Mesendoderm (in vitro differentiated cells): Measurements from ENCODE around the gene FAM53B.
A peak's percentile ranks its signal among the peaks of the same experiment; 100 is the strongest.

ENCODE experiments used
- DNase-seq: peaks from one replicate; pipeline ENCODE4 v3.0.0; 2013
- H2AK5ac ChIP-seq: 2 replicates; pipeline ENCODE4 v1.6.1; 2013; ENCODE audit warnings: low read length, inconsistent platforms
- H2BK120ac ChIP-seq: 2 replicates; pipeline ENCODE4 v1.6.1; 2013; ENCODE audit warnings: low read depth, mild to moderate bottlenecking, low read length, moderate library complexity, mixed read lengths
- H2BK15ac ChIP-seq: replicated peaks from 2 replicates; pipeline ENCODE4 v1.6.1; 2013; ENCODE audit warnings: low read depth, mild to moderate bottlenecking, moderate library complexity
- H2BK5ac ChIP-seq: 2 replicates; pipeline ENCODE4 v1.6.1; 2013; ENCODE audit warnings: low read length, inconsistent platforms
- H3K18ac ChIP-seq: 2 replicates; pipeline ENCODE4 v1.6.1; 2013; ENCODE audit warnings: mild to moderate bottlenecking, low read length, mixed read lengths
- H3K23ac ChIP-seq: one replicate; pipeline ENCODE4 v1.6.1; 2013; ENCODE audit warnings: low read length
- H3K27ac ChIP-seq: 2 replicates; pipeline ENCODE4 v1.5.1; 2013; ENCODE audit warnings: low read depth, mild to moderate bottlenecking, inconsistent platforms, low read length, moderate library complexity
- H3K27me3 ChIP-seq: 2 replicates; pipeline ENCODE4 v1.6.1; 2013; ENCODE audit warnings: low read length, control low read depth, mild to moderate bottlenecking, inconsistent platforms; ENCODE audit not compliant: insufficient read depth, poor library complexity
- H3K36me3 ChIP-seq: 2 replicates; pipeline ENCODE4 v1.6.1; 2013; ENCODE audit warnings: low read length, inconsistent platforms; ENCODE audit not compliant: control insufficient read depth, insufficient read depth
- H3K4ac ChIP-seq: one replicate; pipeline ENCODE4 v1.6.1; 2013; ENCODE audit warnings: low read depth, mild to moderate bottlenecking, low read length, moderate library complexity
- H3K4me1 ChIP-seq: 2 replicates; pipeline ENCODE4 v1.6.1; 2013; ENCODE audit warnings: low read depth, low read length, inconsistent platforms; ENCODE audit not compliant: control insufficient read depth
- H3K4me2 ChIP-seq: 2 replicates; pipeline ENCODE4 v1.6.1; 2013; ENCODE audit warnings: low read length
- H3K4me3 ChIP-seq: 2 replicates; pipeline ENCODE4 v1.5.1; 2013; ENCODE audit warnings: mild to moderate bottlenecking, low read length
- H3K56ac ChIP-seq: one replicate; pipeline ENCODE4 v1.6.1; 2013; ENCODE audit warnings: low read length
- H3K79me1 ChIP-seq: 2 replicates; pipeline ENCODE4 v1.6.1; 2013; ENCODE audit warnings: low read length, inconsistent platforms
- H3K79me2 ChIP-seq: 2 replicates; pipeline ENCODE4 v1.6.1; 2013; ENCODE audit warnings: mild to moderate bottlenecking, low read length; ENCODE audit not compliant: control insufficient read depth, insufficient read depth
- H3K9ac ChIP-seq: 2 replicates; pipeline ENCODE4 v1.6.1; 2013; ENCODE audit warnings: low read length, inconsistent platforms
- H4K5ac ChIP-seq: one replicate; pipeline ENCODE4 v1.6.1; 2013; ENCODE audit warnings: low read length
- H4K8ac ChIP-seq: one replicate; pipeline ENCODE4 v1.6.1; 2013; ENCODE audit warnings: low read depth, mild to moderate bottlenecking, control low read depth, low read length, moderate library complexity
- WGBS: extraction: QIAGEN DNeasy Blood & Tissue Kit; methylation state at CpG from one replicate; pipeline ENCODE4 v1.1.7; 2013; ENCODE audit warnings: low lambda C conversion rate, missing lambda C conversion rate; ENCODE audit not compliant: insufficient coverage; ENCODE audit errors: extremely low coverage; 5-methylcytosine and 5-hydroxymethylcytosine counted together

The FAM53B gene

GRCh38 chr10:124608093-124608721 lies 136.0 kb downstream of the FAM53B start:
- Histone ChIP-seq H3K18ac (no peak overlapping the region), H2BK120ac (no peak overlapping the region), H3K79me1 (no peaks in the 10 kb centered on the region), H3K4me2 (no peak overlapping the region), H4K8ac (no peak overlapping the region), H2BK5ac (no peak overlapping the region), H3K36me3 (no peaks in the 10 kb centered on the region), H3K9ac (no peak overlapping the region), H3K79me2 (no peaks in the 10 kb centered on the region), H3K56ac (no peak overlapping the region), H3K4ac (no peak overlapping the region), H3K4me3 (no peak overlapping the region), H2AK5ac (no peak overlapping the region), H3K4me1 (no peaks in the 10 kb centered on the region), H3K27me3 (no peaks in the 10 kb centered on the region), H3K27ac (no peak overlapping the region), H2BK15ac (no peak overlapping the region), H3K23ac (no peak overlapping the region), H4K5ac (no peak overlapping the region)
- WGBS, result no CpG with 5 or more reads among the region's 14 CpGs
- no peak for DNase-seq

GRCh38 chr10:124607693-124608092 lies 136.5 kb downstream of the FAM53B start:
- no peaks in the 10 kb centered on the region for H3K27me3 ChIP-seq
- H3K4ac ChIP-seq, result no peak overlapping the region
- no peaks in the 10 kb centered on the region for H3K4me1 ChIP-seq
- H3K56ac ChIP-seq, result no peak overlapping the region
- no peak for DNase-seq
- H4K5ac ChIP-seq, result no peak overlapping the region
- H3K18ac ChIP-seq, result no peak overlapping the region
- no peak overlapping the region for H2BK15ac ChIP-seq
- H3K4me3 ChIP-seq, result no peak overlapping the region
- H3K79me2 ChIP-seq, result no peaks in the 10 kb centered on the region
- no peak overlapping the region for H2AK5ac ChIP-seq
- H2BK120ac ChIP-seq, result no peak overlapping the region
- no peak overlapping the region for H3K9ac ChIP-seq
- no peak overlapping the region for H3K27ac ChIP-seq
- H3K79me1 ChIP-seq, result no peaks in the 10 kb centered on the region
- H2BK5ac ChIP-seq, result no peak overlapping the region
- H3K4me2 ChIP-seq, result no peak overlapping the region
- H3K36me3 ChIP-seq, result no peaks in the 10 kb centered on the region
- WGBS, result no CpG with 5 or more reads among the region's 18 CpGs
- H3K23ac ChIP-seq, result no peak overlapping the region
- H4K8ac ChIP-seq, result no peak overlapping the region

GRCh38 chr10:124606822-124607221 lies 137.4 kb downstream of the FAM53B start:
- Histone ChIP-seq H3K27ac (no peak overlapping the region), H4K8ac (no peak overlapping the region), H3K23ac (no peak overlapping the region), H3K9ac (no peak overlapping the region), H4K5ac (no peak overlapping the region), H3K79me1 (no peaks in the 10 kb centered on the region), H3K4ac (no peak overlapping the region), H2BK5ac (no peak overlapping the region), H2BK120ac (no peak overlapping the region), H3K79me2 (no peaks in the 10 kb centered on the region), H3K4me2 (no peak overlapping the region), H3K27me3 (no peaks in the 10 kb centered on the region), H3K4me1 (no peaks in the 10 kb centered on the region), H3K18ac (no peak overlapping the region), H2AK5ac (no peak overlapping the region), H2BK15ac (no peak overlapping the region), H3K56ac (peak overlapping the region; percentile 42), H3K36me3 (no peaks in the 10 kb centered on the region), H3K4me3 (no peak overlapping the region)
- WGBS, result no CpG with 5 or more reads among the region's 10 CpGs
- no peak for DNase-seq

GRCh38 chr10:124605856-124606812 lies 138.0 kb downstream of the FAM53B start:
- H3K4ac ChIP-seq, result no peak overlapping the region
- H3K27me3 ChIP-seq, result no peaks in the 10 kb centered on the region
- H3K36me3 ChIP-seq, result no peaks in the 10 kb centered on the region
- no peaks in the 10 kb centered on the region for H3K79me1 ChIP-seq
- no peak overlapping the region for H3K4me2 ChIP-seq
- no peak overlapping the region for H2BK120ac ChIP-seq
- no peak overlapping the region for H2BK15ac ChIP-seq
- no peaks in the 10 kb centered on the region for H3K79me2 ChIP-seq
- no peaks in the 10 kb centered on the region for H3K4me1 ChIP-seq
- no peak overlapping the region for H3K9ac ChIP-seq
- no peak overlapping the region for H4K5ac ChIP-seq
- H2BK5ac ChIP-seq, result no peak overlapping the region
- no peak overlapping the region for H2AK5ac ChIP-seq
- no peak overlapping the region for H4K8ac ChIP-seq
- no peak overlapping the region for H3K56ac ChIP-seq
- H3K4me3 ChIP-seq, result no peak overlapping the region
- no peak for DNase-seq
- no peak overlapping the region for H3K18ac ChIP-seq
- H3K23ac ChIP-seq, result no peak overlapping the region
- H3K27ac ChIP-seq, result no peak overlapping the region
- WGBS, result no CpG with 5 or more reads among the region's 31 CpGs

GRCh38 chr10:124605481-124605855 lies 138.7 kb downstream of the FAM53B start:
- no CpG with 5 or more reads among the region's 5 CpGs for WGBS
- no peaks in the 10 kb centered on the region for H3K79me1 ChIP-seq
- H2BK15ac ChIP-seq, result no peak overlapping the region
- H2AK5ac ChIP-seq, result no peak overlapping the region
- H2BK5ac ChIP-seq, result no peak overlapping the region
- H3K27me3 ChIP-seq, result no peaks in the 10 kb centered on the region
- H3K4me1 ChIP-seq, result no peaks in the 10 kb centered on the region
- no peak overlapping the region for H3K27ac ChIP-seq
- no peak overlapping the region for H3K56ac ChIP-seq
- H3K23ac ChIP-seq, result no peak overlapping the region
- no peak overlapping the region for H4K8ac ChIP-seq
- H3K9ac ChIP-seq, result no peak overlapping the region
- DNase-seq, result no peak
- H3K4ac ChIP-seq, result no peak overlapping the region
- no peak overlapping the region for H3K4me3 ChIP-seq
- no peaks in the 10 kb centered on the region for H3K36me3 ChIP-seq
- H3K4me2 ChIP-seq, result no peak overlapping the region
- H3K18ac ChIP-seq, result no peak overlapping the region
- no peaks in the 10 kb centered on the region for H3K79me2 ChIP-seq
- no peak overlapping the region for H2BK120ac ChIP-seq
- no peak overlapping the region for H4K5ac ChIP-seq
